ENCODE data around the gene LEF1. TPM values are rescaled to one million over a fixed set of nuclear protein-coding genes. Genes with fewer than 3 reads are reported as not detected.

Gene LEF1
- total RNA-seq, 1 donor from 2014 or later = 16.6 TPM

DNA sequence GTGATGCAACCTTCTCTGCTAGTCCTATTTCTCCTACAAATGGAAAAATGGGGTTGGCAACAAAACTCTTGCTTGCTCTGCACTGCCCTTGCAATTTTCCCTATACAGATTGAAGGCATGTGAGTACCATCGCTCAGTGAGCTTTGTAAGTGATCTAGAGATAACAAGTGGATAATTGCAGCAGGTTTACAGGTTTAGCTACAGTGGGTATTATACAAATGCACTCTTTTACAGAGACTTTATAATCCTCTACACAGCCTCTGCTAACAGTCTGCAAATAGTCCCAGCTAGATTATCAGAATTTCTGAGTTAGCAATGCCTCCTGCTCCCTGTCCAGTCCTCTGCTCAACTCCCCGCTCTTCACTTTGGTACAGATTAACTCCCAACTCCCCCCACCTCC is 11.1 kb downstream of the LEF1 start:
- H3K9me3 Mint-ChIP-seq (ENCODE audit: unreplicated experiment) = no peaks in the 10 kb centered on the region
- peaks cover 18% of the 10 kb centered on the region for H3K27me3 Mint-ChIP-seq (ENCODE audit: low read depth, unreplicated experiment)
- H4K20me1 ChIP-seq (ENCODE audit: insufficient read depth, low read length) = no peaks in the 10 kb centered on the region
- no peak overlapping the region for H3K4me2 ChIP-seq (ENCODE audit: low read length)
- H3K4me3 ChIP-seq (ENCODE audit: insufficient read depth, low read depth, low read length) = no peak overlapping the region
- no peak overlapping the region for H3K27ac Mint-ChIP-seq (ENCODE audit: unreplicated experiment)
- TF ChIP-seq EZH2 (IDR thresholded peaks at IDR 0.05; ENCODE audit: insufficient read depth, low read length) (no peak), CTCF (IDR thresholded peaks at IDR 0.05; ENCODE audit: insufficient read depth, low read depth, low read length) (no peak)
- H3K9ac ChIP-seq (ENCODE audit: low read length) = no peak overlapping the region
- H3K4me3 Mint-ChIP-seq (ENCODE audit: unreplicated experiment) = no peak overlapping the region
- peaks cover 3% of the 10 kb centered on the region for H3K4me1 ChIP-seq (ENCODE audit: insufficient read depth, low read length)
- peaks cover 3% of the 10 kb centered on the region for H3K4me1 Mint-ChIP-seq (ENCODE audit: low read depth, unreplicated experiment)
- H2AFZ ChIP-seq (ENCODE audit: low read depth, low read length) = no peak overlapping the region
- H3K27ac ChIP-seq (ENCODE audit: low read depth, low read length) = no peak overlapping the region
- peaks cover 8% of the 10 kb centered on the region for H3K36me3 Mint-ChIP-seq (ENCODE audit: low read depth, unreplicated experiment)
- no peak for FAIRE-seq
- no peaks in the 10 kb centered on the region for H3K79me2 ChIP-seq (ENCODE audit: insufficient read depth, low read length)
- DNase-seq (ENCODE audit: low read depth) = no peak
- H3K36me3 ChIP-seq (ENCODE audit: insufficient read depth, low read length) = no peaks in the 10 kb centered on the region
- no peaks in the 10 kb centered on the region for H3K27me3 ChIP-seq (ENCODE audit: insufficient read depth, low read length)
- no peaks in the 10 kb centered on the region for H3K9me3 ChIP-seq (ENCODE audit: insufficient read depth, low read depth, low read length)

GRCh38 chr4:108156391-108156790 is 12.3 kb downstream of the LEF1 start:
- H3K4me1 ChIP-seq (ENCODE audit: insufficient read depth, low read length) = peaks cover 3% of the 10 kb centered on the region
- no peak overlapping the region for H3K4me2 ChIP-seq (ENCODE audit: low read length)
- H3K4me3 Mint-ChIP-seq (ENCODE audit: unreplicated experiment) = no peak overlapping the region
- no peak overlapping the region for H3K27ac Mint-ChIP-seq (ENCODE audit: unreplicated experiment)
- H4K20me1 ChIP-seq (ENCODE audit: insufficient read depth, low read length) = no peaks in the 10 kb centered on the region
- no peak overlapping the region for H3K9ac ChIP-seq (ENCODE audit: low read length)
- FAIRE-seq (no peak), DNase-seq (ENCODE audit: low read depth) (no peak)
- no peaks in the 10 kb centered on the region for H3K9me3 ChIP-seq (ENCODE audit: insufficient read depth, low read depth, low read length)
- peaks cover 17% of the 10 kb centered on the region for H3K36me3 Mint-ChIP-seq (ENCODE audit: low read depth, unreplicated experiment)
- H2AFZ ChIP-seq (ENCODE audit: low read depth, low read length) = no peak overlapping the region
- H3K4me1 Mint-ChIP-seq (ENCODE audit: low read depth, unreplicated experiment) = peaks cover 3% of the 10 kb centered on the region
- TF ChIP-seq EZH2 (IDR thresholded peaks at IDR 0.05; ENCODE audit: insufficient read depth, low read length) = no peak
- TF ChIP-seq CTCF (IDR thresholded peaks at IDR 0.05; ENCODE audit: insufficient read depth, low read depth, low read length) = no peak
- H3K27ac ChIP-seq (ENCODE audit: low read depth, low read length) = no peak overlapping the region
- H3K9me3 Mint-ChIP-seq (ENCODE audit: unreplicated experiment) = peaks cover 5% of the 10 kb centered on the region
- H3K27me3 Mint-ChIP-seq (ENCODE audit: low read depth, unreplicated experiment) = peaks cover 11% of the 10 kb centered on the region
- H3K4me3 ChIP-seq (ENCODE audit: insufficient read depth, low read depth, low read length) = no peak overlapping the region
- H3K79me2 ChIP-seq (ENCODE audit: insufficient read depth, low read length) = no peaks in the 10 kb centered on the region
- H3K27me3 ChIP-seq (ENCODE audit: insufficient read depth, low read length) = no peaks in the 10 kb centered on the region
- H3K36me3 ChIP-seq (ENCODE audit: insufficient read depth, low read length) = no peaks in the 10 kb centered on the region

- DNase-seq (ENCODE audit: low read depth) (peak; percentile 18), FAIRE-seq (no peak)
- Histone ChIP-seq H3K9ac (ENCODE audit: low read length) (no peak overlapping the region), H2AFZ (ENCODE audit: low read depth, low read length) (no peak overlapping the region), H3K36me3 (ENCODE audit: insufficient read depth, low read length) (no peaks in the 10 kb centered on the region), H3K4me1 (ENCODE audit: insufficient read depth, low read length) (peaks cover 3% of the 10 kb centered on the region), H3K27me3 (ENCODE audit: insufficient read depth, low read length) (no peaks in the 10 kb centered on the region), H4K20me1 (ENCODE audit: insufficient read depth, low read length) (no peaks in the 10 kb centered on the region), H3K79me2 (ENCODE audit: insufficient read depth, low read length) (no peaks in the 10 kb centered on the region), H3K9me3 (ENCODE audit: insufficient read depth, low read depth, low read length) (no peaks in the 10 kb centered on the region), H3K4me3 (ENCODE audit: insufficient read depth, low read depth, low read length) (no peak overlapping the region), H3K27ac (ENCODE audit: low read depth, low read length) (no peak overlapping the region), H3K4me2 (ENCODE audit: low read length) (peak overlapping the region; percentile 38)
- Mint-ChIP-seq H3K27me3 (ENCODE audit: low read depth, unreplicated experiment) (peaks cover 11% of the 10 kb centered on the region), H3K4me3 (ENCODE audit: unreplicated experiment) (no peak overlapping the region), H3K9me3 (ENCODE audit: unreplicated experiment) (peaks cover 5% of the 10 kb centered on the region), H3K4me1 (ENCODE audit: low read depth, unreplicated experiment) (peaks cover 1% of the 10 kb centered on the region), H3K36me3 (ENCODE audit: low read depth, unreplicated experiment) (peaks cover 16% of the 10 kb centered on the region), H3K27ac (ENCODE audit: unreplicated experiment) (no peak overlapping the region)
- TF ChIP-seq CTCF (IDR thresholded peaks at IDR 0.05; ENCODE audit: insufficient read depth, low read depth, low read length) (peak; percentile 26), EZH2 (IDR thresholded peaks at IDR 0.05; ENCODE audit: insufficient read depth, low read length) (no peak)
Observed at GRCh38 chr4:108155373-108155772, 13.4 kb downstream of the LEF1 start.
